KMS-11 (cell line): ENCODE results near the gene DDC.

Source experiments
- H2AFZ ChIP-seq: fragments of 200-600 bp; sonication (generic); 2 replicates; pipeline ENCODE4 v1.6.1; 2016; ENCODE audit warnings: antibody characterized with exemption, mixed run types, low read depth
- H3K27ac ChIP-seq: fragments of 200-600 bp; sonication (generic); 2 replicates; pipeline ENCODE4 v1.6.1; 2016; ENCODE audit warnings: mild to moderate bottlenecking, mixed run types
- H3K27me3 ChIP-seq: fragments of 200-600 bp; sonication (generic); 2 replicates; pipeline ENCODE4 v1.6.1; 2017; ENCODE audit warnings: mild to moderate bottlenecking, low read depth, mixed run types, moderate library complexity; ENCODE audit not compliant: insufficient read depth
- H3K36me3 ChIP-seq: fragments of 200-600 bp; sonication (generic); 2 replicates; pipeline ENCODE4 v1.6.1; 2017; ENCODE audit warnings: mild to moderate bottlenecking, mixed run types; ENCODE audit not compliant: insufficient read depth
- H3K4me1 ChIP-seq: fragments of 200-600 bp; sonication (generic); 2 replicates; pipeline ENCODE4 v1.6.1; 2016; ENCODE audit warnings: mild to moderate bottlenecking, low read depth, mixed run types; ENCODE audit not compliant: poor library complexity, severe bottlenecking
- H3K4me2 ChIP-seq: fragments of 200-600 bp; sonication (generic); 2 replicates; pipeline ENCODE4 v1.7.0; 2016; ENCODE audit warnings: mild to moderate bottlenecking, mixed run types
- H3K4me3 ChIP-seq: fragments of 200-600 bp; sonication (generic); IDR thresholded peaks from 2 replicates; pipeline ENCODE4 v1.6.1; 2017; ENCODE audit warnings: low read depth, low read length, mixed read lengths; ENCODE audit not compliant: insufficient read depth
- H3K79me2 ChIP-seq: fragments of 200-600 bp; sonication (generic); 2 replicates; pipeline ENCODE4 v1.6.1; 2016; ENCODE audit warnings: low read depth, mixed run types; ENCODE audit not compliant: insufficient read depth
- H3K9ac ChIP-seq: fragments of 200-600 bp; sonication (generic); 2 replicates; pipeline ENCODE4 v1.6.1; 2016; ENCODE audit warnings: mild to moderate bottlenecking, mixed run types
- H4K20me1 ChIP-seq: fragments of 200-600 bp; sonication (generic); 2 replicates; pipeline ENCODE4 v1.6.1; 2016; ENCODE audit warnings: mild to moderate bottlenecking, mixed run types; ENCODE audit not compliant: insufficient read depth
- TF ChIP-seq, protein P1 (sequence below): fragments of 200-600 bp; sonication (generic); conservative IDR thresholded peaks from 2 replicates; pipeline ENCODE4 v1.6.1; 2017; ENCODE audit warnings: low read depth, mild to moderate bottlenecking, antibody characterized with exemption, low read length, moderate library complexity, mixed read lengths

DDC gene

GRCh38 chr7:50502001-50502684, 63.1 kb downstream of the DDC start:
- Histone ChIP-seq H3K9ac (no peak overlapping the region), H3K27ac (no peak overlapping the region), H3K36me3 (no peaks in the 10 kb centered on the region)

GRCh38 chr7:50499092-50499491, 66.1 kb downstream of the DDC start:
- H3K36me3 ChIP-seq: no peaks in the 10 kb centered on the region
- no peak overlapping the region for H3K4me2 ChIP-seq
- no peak overlapping the region for H3K9ac ChIP-seq
- no peak overlapping the region for H3K27ac ChIP-seq
- H3K79me2 ChIP-seq: no peaks in the 10 kb centered on the region
- no peak overlapping the region for H2AFZ ChIP-seq
- no peaks in the 10 kb centered on the region for H3K4me1 ChIP-seq
- H4K20me1 ChIP-seq: no peaks in the 10 kb centered on the region
- no peak overlapping the region for H3K4me3 ChIP-seq
- no peaks in the 10 kb centered on the region for H3K27me3 ChIP-seq
- TF ChIP-seq, protein P1, sequence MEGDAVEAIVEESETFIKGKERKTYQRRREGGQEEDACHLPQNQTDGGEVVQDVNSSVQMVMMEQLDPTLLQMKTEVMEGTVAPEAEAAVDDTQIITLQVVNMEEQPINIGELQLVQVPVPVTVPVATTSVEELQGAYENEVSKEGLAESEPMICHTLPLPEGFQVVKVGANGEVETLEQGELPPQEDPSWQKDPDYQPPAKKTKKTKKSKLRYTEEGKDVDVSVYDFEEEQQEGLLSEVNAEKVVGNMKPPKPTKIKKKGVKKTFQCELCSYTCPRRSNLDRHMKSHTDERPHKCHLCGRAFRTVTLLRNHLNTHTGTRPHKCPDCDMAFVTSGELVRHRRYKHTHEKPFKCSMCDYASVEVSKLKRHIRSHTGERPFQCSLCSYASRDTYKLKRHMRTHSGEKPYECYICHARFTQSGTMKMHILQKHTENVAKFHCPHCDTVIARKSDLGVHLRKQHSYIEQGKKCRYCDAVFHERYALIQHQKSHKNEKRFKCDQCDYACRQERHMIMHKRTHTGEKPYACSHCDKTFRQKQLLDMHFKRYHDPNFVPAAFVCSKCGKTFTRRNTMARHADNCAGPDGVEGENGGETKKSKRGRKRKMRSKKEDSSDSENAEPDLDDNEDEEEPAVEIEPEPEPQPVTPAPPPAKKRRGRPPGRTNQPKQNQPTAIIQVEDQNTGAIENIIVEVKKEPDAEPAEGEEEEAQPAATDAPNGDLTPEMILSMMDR: no peak

More at GRCh38 chr7:50502001-50502684, 63.1 kb downstream of the DDC start:
- Histone ChIP-seq H3K27me3 (no peaks in the 10 kb centered on the region), H4K20me1 (no peaks in the 10 kb centered on the region), H3K4me1 (no peaks in the 10 kb centered on the region), H2AFZ (no peak overlapping the region), H3K4me2 (no peak overlapping the region), H3K79me2 (no peaks in the 10 kb centered on the region), H3K4me3 (no peak overlapping the region)
- TF ChIP-seq, protein P1: no peak

GRCh38 chr7:50497968-50498367, 67.2 kb downstream of the DDC start:
- Histone ChIP-seq H3K27ac (no peak overlapping the region), H3K27me3 (no peaks in the 10 kb centered on the region), H2AFZ (no peak overlapping the region), H3K79me2 (no peaks in the 10 kb centered on the region), H3K36me3 (no peaks in the 10 kb centered on the region), H3K4me1 (no peaks in the 10 kb centered on the region), H3K9ac (no peak overlapping the region), H4K20me1 (no peaks in the 10 kb centered on the region), H3K4me2 (no peak overlapping the region), H3K4me3 (no peak overlapping the region)
- TF ChIP-seq, protein P1: no peak

DNA sequence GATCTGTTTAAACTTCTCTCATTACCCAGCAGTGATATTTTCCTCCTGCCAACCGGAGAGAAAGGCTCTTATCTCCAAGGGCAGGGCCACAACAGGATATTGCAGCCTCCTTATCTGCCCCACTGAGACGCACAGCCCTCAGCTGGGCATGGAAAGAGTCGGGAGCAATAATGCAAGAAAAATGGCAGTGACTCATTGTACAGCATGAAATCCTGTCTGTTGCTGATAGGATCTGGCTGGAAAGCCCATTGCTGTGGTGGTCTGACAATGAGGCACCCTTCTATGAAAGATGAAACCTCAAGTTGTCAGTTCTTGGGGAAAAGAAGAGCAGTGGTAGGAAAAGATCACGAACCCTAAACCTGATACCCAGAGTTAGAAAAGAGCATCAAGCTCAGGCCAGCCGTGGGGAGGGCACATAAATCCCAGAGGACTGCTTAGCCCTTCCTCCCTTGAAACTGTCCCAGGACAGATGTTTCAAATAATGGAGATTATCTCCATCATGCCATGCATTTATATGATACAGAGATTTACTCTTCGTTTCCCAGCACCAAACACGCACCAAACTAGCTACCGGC, 68.0 kb downstream of the DDC start:
- TF ChIP-seq, protein P1: no peak
- Histone ChIP-seq H3K9ac (no peak overlapping the region), H3K4me3 (no peak overlapping the region), H3K27ac (no peak overlapping the region), H3K4me1 (no peaks in the 10 kb centered on the region), H3K36me3 (no peaks in the 10 kb centered on the region), H3K27me3 (no peaks in the 10 kb centered on the region), H3K4me2 (no peak overlapping the region), H4K20me1 (no peaks in the 10 kb centered on the region), H2AFZ (no peak overlapping the region), H3K79me2 (no peaks in the 10 kb centered on the region)
